Type B pancreatic cell (in vitro differentiated cells): ENCODE data around the gene TUBB2A. TPM values are rescaled to one million over a fixed set of nuclear protein-coding genes. Genes with fewer than 3 reads are reported as not detected.
"Not testable (repeated sequence)": the region's sequence is repeated elsewhere in the genome, so short reads cannot be mapped to it uniquely, and the experiment has no call there.

Experiments used
- DNase-seq: peaks from one replicate; pipeline ENCODE4 v3.0.0; 2021; ENCODE audit warnings: mixed read lengths; ENCODE audit not compliant: unreplicated experiment; ENCODE audit errors: extremely low spot score
- H3K27ac Mint-ChIP-seq: 2 replicates; pipeline ENCODE4 v1.8.0; 2021; ENCODE audit warnings: mild to moderate bottlenecking, mixed read lengths
- H3K27me3 Mint-ChIP-seq: 2 replicates; pipeline ENCODE4 v1.8.0; 2021; ENCODE audit warnings: mixed read lengths
- H3K36me3 Mint-ChIP-seq: 2 replicates; pipeline ENCODE4 v1.8.0; 2021; ENCODE audit warnings: mixed read lengths
- H3K4me1 Mint-ChIP-seq: one replicate; pipeline ENCODE4 v1.8.0; 2021; ENCODE audit warnings: mixed read lengths; ENCODE audit not compliant: unreplicated experiment
- H3K4me3 Mint-ChIP-seq: 2 replicates; pipeline ENCODE4 v1.8.0; 2021; ENCODE audit warnings: mild to moderate bottlenecking, mixed read lengths
- H3K9me3 Mint-ChIP-seq: 2 replicates; pipeline ENCODE4 v1.8.0; 2021; ENCODE audit warnings: mixed read lengths
- CTCF ChIP-seq: fragments of 200-600 bp; sonication (generic); conservative IDR thresholded peaks from 2 replicates; pipeline ENCODE4 v1.5.0; 2021; ENCODE audit warnings: antibody characterized with exemption, mild to moderate bottlenecking
- total RNA-seq: library from RNA; stranded (reverse); gene quantifications from 2 replicates; pipeline ENCODE4 v1.2.1, GENCODE V29; 2021; ENCODE audit warnings: low replicate concordance

TUBB2A gene
- total RNA-seq, 1 donor from 2014 or later: 62.9 TPM

- DNase-seq: no peak
- peaks cover 5% of the 10 kb centered on the region for H3K36me3 Mint-ChIP-seq
- H3K27ac Mint-ChIP-seq: peak overlapping the region; percentile 96
- peak overlapping the region; percentile 81 for H3K4me3 Mint-ChIP-seq
- no peaks in the 10 kb centered on the region for H3K9me3 Mint-ChIP-seq
- H3K4me1 Mint-ChIP-seq: peaks cover 29% of the 10 kb centered on the region
- TF ChIP-seq CTCF: no peak
- H3K27me3 Mint-ChIP-seq: peaks cover 26% of the 10 kb centered on the region
Observed at GRCh38 chr6:3159805-3160781, 2.7 kb upstream of the TUBB2A start.

- Mint-ChIP-seq H3K4me1 (peaks cover 14% of the 10 kb centered on the region), H3K36me3 (peaks cover 14% of the 10 kb centered on the region), H3K27ac (peak overlapping the region; percentile 92), H3K27me3 (peaks cover 18% of the 10 kb centered on the region), H3K4me3 (peak overlapping the region; percentile 95)
- not testable (repeated sequence) for DNase-seq, H3K9me3 Mint-ChIP-seq
Observed at GRCh38 chr6:3156184-3157130, 887 bp downstream of the TUBB2A start.

GRCh38 chr6:3155416-3155815 is 1.9 kb downstream of the TUBB2A start:
- H3K36me3 Mint-ChIP-seq: peaks cover 23% of the 10 kb centered on the region

GRCh38 chr6:3152689-3153088 is 4.7 kb downstream of the TUBB2A start:
- DNase-seq: no peak
- H3K9me3 Mint-ChIP-seq: no peaks in the 10 kb centered on the region
- no peak overlapping the region for H3K27ac Mint-ChIP-seq
- peaks cover 6% of the 10 kb centered on the region for H3K4me1 Mint-ChIP-seq
- no peak overlapping the region for H3K4me3 Mint-ChIP-seq
- TF ChIP-seq CTCF: no peak
- H3K27me3 Mint-ChIP-seq: peaks cover 3% of the 10 kb centered on the region
- H3K36me3 Mint-ChIP-seq: peaks cover 20% of the 10 kb centered on the region

More at GRCh38 chr6:3155416-3155815, 1.9 kb downstream of the TUBB2A start:
- Mint-ChIP-seq H3K27me3 (peaks cover 13% of the 10 kb centered on the region), H3K4me1 (peaks cover 14% of the 10 kb centered on the region), H3K27ac (peak overlapping the region; percentile 46), H3K4me3 (peak overlapping the region; percentile 95)
- not testable (repeated sequence) for DNase-seq, H3K9me3 Mint-ChIP-seq

GRCh38 chr6:3151691-3152090 is 5.7 kb downstream of the TUBB2A start:
- H3K27me3 Mint-ChIP-seq: peaks cover 3% of the 10 kb centered on the region
- H3K4me1 Mint-ChIP-seq: peaks cover 6% of the 10 kb centered on the region
- H3K27ac Mint-ChIP-seq: no peak overlapping the region
- no peak for DNase-seq
- H3K4me3 Mint-ChIP-seq: no peak overlapping the region
- no peak for TF ChIP-seq CTCF
- H3K36me3 Mint-ChIP-seq: peaks cover 26% of the 10 kb centered on the region
- H3K9me3 Mint-ChIP-seq: no peaks in the 10 kb centered on the region

GRCh38 chr6:3147914-3148757 is 9.2 kb downstream of the TUBB2A start:
- TF ChIP-seq CTCF: peak; percentile 31
- Mint-ChIP-seq H3K27ac (no peak overlapping the region), H3K27me3 (no peaks in the 10 kb centered on the region), H3K4me1 (no peaks in the 10 kb centered on the region), H3K4me3 (no peak overlapping the region), H3K9me3 (no peaks in the 10 kb centered on the region), H3K36me3 (peaks cover 33% of the 10 kb centered on the region)
- DNase-seq: no peak
